Measurements from ENCODE around the gene PRKN. TPM values are rescaled to one million over a fixed set of nuclear protein-coding genes. Genes with fewer than 3 reads are reported as not detected.
A peak's percentile ranks its signal among the peaks of the same experiment; 100 is the strongest.

Gene PRKN
- total and polyA plus RNA-seq, 2 donors (not counting 1 experiment from before 2014, with no cell fraction given): 0.43 to 4.6 TPM

DNA sequence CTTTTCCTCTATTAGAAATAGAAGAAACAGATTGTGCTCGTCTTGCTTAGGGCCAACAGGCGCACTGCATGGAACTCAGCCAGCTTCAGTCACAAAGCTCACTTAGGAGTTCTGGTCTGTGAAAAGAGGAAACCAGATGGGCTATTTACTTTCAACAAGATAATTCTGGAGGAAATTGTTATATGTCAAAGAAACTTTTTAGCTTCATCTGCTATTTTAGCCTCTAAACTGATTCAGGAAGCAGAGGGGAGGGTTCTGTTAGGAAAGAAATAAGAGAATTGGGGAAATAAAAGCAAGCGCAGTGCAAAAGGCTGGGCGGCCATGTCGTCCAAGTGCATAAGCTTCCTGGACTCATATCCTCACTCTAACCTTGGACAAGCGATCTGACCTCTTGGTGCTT lies 21.3 kb downstream of the PRKN start:
- Histone ChIP-seq H3K79me2 (ENCODE audit: control insufficient read depth, insufficient read depth, low read length) (no peaks in the 10 kb centered on the region), H2AFZ (ENCODE audit: low read length) (no peak overlapping the region), H4K20me1 (ENCODE audit: control insufficient read depth, extremely low read depth, insufficient read depth, low read length) (no peaks in the 10 kb centered on the region), H3K4me2 (ENCODE audit: extremely low read depth, insufficient read depth, low read length) (no peak overlapping the region), H3K4me3 (replicated peaks in 1 of 4; ENCODE audit: control extremely low read depth in 1 of 4, insufficient read depth in 1 of 4, low read depth in 3 of 4, low read length in 4 of 4) (no peak overlapping the region), H3K4me1 (ENCODE audit: control insufficient read depth, extremely low read depth, insufficient read depth, low read length) (no peaks in the 10 kb centered on the region), H3K9ac (ENCODE audit: insufficient read depth, low read length) (no peak overlapping the region), H3K36me3 (ENCODE audit: control insufficient read depth, insufficient read depth, low read length) (no peaks in the 10 kb centered on the region), H3K27me3 (ENCODE audit: control insufficient read depth, insufficient read depth, low read length) (no peaks in the 10 kb centered on the region), H3K27ac (ENCODE audit: insufficient read depth, low read length) (no peak overlapping the region), H3K9me3 (ENCODE audit: control insufficient read depth, insufficient read depth, low read depth, low read length) (no peaks in the 10 kb centered on the region)
- TF ChIP-seq EZH2 (IDR thresholded peaks at IDR 0.05; ENCODE audit: low read length, missing control alignments): no peak
- no peak for TF ChIP-seq CTCF (conservative IDR thresholded peaks at IDR 0.05 in 1 of 2, IDR thresholded peaks at IDR 0.05 in 1 of 2; ENCODE audit: low read depth in 1 of 2, low read length in 2 of 2)
- peak; percentile 3 to 57 for DNase-seq (ENCODE audit: low read depth in 2 of 2)

DNA sequence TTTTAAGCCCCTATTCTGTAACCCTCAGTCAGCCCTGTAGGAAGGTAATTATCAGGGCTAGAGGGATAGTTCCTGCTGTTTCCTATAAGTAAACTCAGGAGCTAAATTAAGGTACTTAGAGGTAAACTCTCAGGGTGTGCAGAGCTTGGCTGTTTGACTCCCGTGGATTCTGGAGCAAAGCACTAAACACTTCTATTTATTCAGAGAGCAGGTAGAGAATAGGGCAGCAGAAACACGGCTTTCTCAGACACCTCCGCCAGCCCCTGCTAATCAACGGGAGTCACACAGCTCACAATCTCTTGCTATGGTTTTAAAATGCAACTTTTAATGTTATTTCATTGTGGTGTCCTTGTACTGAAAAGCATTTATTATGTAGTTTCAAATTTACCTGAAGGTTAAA lies 21.8 kb downstream of the PRKN start:
- H3K9ac ChIP-seq (ENCODE audit: insufficient read depth, low read length): no peak overlapping the region
- no peaks in the 10 kb centered on the region for H4K20me1 ChIP-seq (ENCODE audit: control insufficient read depth, extremely low read depth, insufficient read depth, low read length)
- H2AFZ ChIP-seq (ENCODE audit: low read length): no peak overlapping the region
- H3K27ac ChIP-seq (ENCODE audit: insufficient read depth, low read length): no peak overlapping the region
- no peak for DNase-seq (ENCODE audit: low read depth in 2 of 2)
- H3K27me3 ChIP-seq (ENCODE audit: control insufficient read depth, insufficient read depth, low read length): no peaks in the 10 kb centered on the region
- H3K4me3 ChIP-seq (replicated peaks in 1 of 4; ENCODE audit: control extremely low read depth in 1 of 4, insufficient read depth in 1 of 4, low read depth in 3 of 4, low read length in 4 of 4): no peak overlapping the region
- TF ChIP-seq CTCF (conservative IDR thresholded peaks at IDR 0.05 in 1 of 2, IDR thresholded peaks at IDR 0.05 in 1 of 2; ENCODE audit: low read depth in 1 of 2, low read length in 2 of 2): no peak
- TF ChIP-seq EZH2 (IDR thresholded peaks at IDR 0.05; ENCODE audit: low read length, missing control alignments): no peak
- no peaks in the 10 kb centered on the region for H3K79me2 ChIP-seq (ENCODE audit: control insufficient read depth, insufficient read depth, low read length)
- no peak overlapping the region for H3K4me2 ChIP-seq (ENCODE audit: extremely low read depth, insufficient read depth, low read length)
- no peaks in the 10 kb centered on the region for H3K9me3 ChIP-seq (ENCODE audit: control insufficient read depth, insufficient read depth, low read depth, low read length)
- H3K36me3 ChIP-seq (ENCODE audit: control insufficient read depth, insufficient read depth, low read length): no peaks in the 10 kb centered on the region
- H3K4me1 ChIP-seq (ENCODE audit: control insufficient read depth, extremely low read depth, insufficient read depth, low read length): no peaks in the 10 kb centered on the region

GRCh38 chr6:162704001-162704400 lies 23.6 kb downstream of the PRKN start:
- no peaks in the 10 kb centered on the region for H3K4me1 ChIP-seq (ENCODE audit: control insufficient read depth, extremely low read depth, insufficient read depth, low read length)
- H3K27me3 ChIP-seq (ENCODE audit: control insufficient read depth, insufficient read depth, low read length): no peaks in the 10 kb centered on the region
- no peak overlapping the region for H3K27ac ChIP-seq (ENCODE audit: insufficient read depth, low read length)
- TF ChIP-seq CTCF (conservative IDR thresholded peaks at IDR 0.05 in 1 of 2, IDR thresholded peaks at IDR 0.05 in 1 of 2; ENCODE audit: low read depth in 1 of 2, low read length in 2 of 2) (no peak), EZH2 (IDR thresholded peaks at IDR 0.05; ENCODE audit: low read length, missing control alignments) (no peak)
- H3K9me3 ChIP-seq (ENCODE audit: control insufficient read depth, insufficient read depth, low read depth, low read length): no peaks in the 10 kb centered on the region
- H3K36me3 ChIP-seq (ENCODE audit: control insufficient read depth, insufficient read depth, low read length): no peaks in the 10 kb centered on the region
- H3K9ac ChIP-seq (ENCODE audit: insufficient read depth, low read length): no peak overlapping the region
- no peak overlapping the region for H3K4me3 ChIP-seq (replicated peaks in 1 of 4; ENCODE audit: control extremely low read depth in 1 of 4, insufficient read depth in 1 of 4, low read depth in 3 of 4, low read length in 4 of 4)
- H2AFZ ChIP-seq (ENCODE audit: low read length): no peak overlapping the region
- no peaks in the 10 kb centered on the region for H4K20me1 ChIP-seq (ENCODE audit: control insufficient read depth, extremely low read depth, insufficient read depth, low read length)
- H3K4me2 ChIP-seq (ENCODE audit: extremely low read depth, insufficient read depth, low read length): no peak overlapping the region
- no peaks in the 10 kb centered on the region for H3K79me2 ChIP-seq (ENCODE audit: control insufficient read depth, insufficient read depth, low read length)
- no peak for DNase-seq (ENCODE audit: low read depth in 2 of 2)

Data from fibroblast of lung (primary cell).